K562 (cell line): ENCODE measurements around the gene KCNE1. TPM values are rescaled to one million over a fixed set of nuclear protein-coding genes. Genes with fewer than 3 reads are reported as not detected.

Source experiments
- ATAC-seq: fragments of 200-7000 bp; cut with Tn5 transposase; 3 replicates; pipeline ENCODE4 v1.9.1; 2020; ENCODE audit warnings: moderate library complexity
- BruUV-seq: library from RNA; stranded (reverse); fragments of 400-500 nt; replicated peaks from 2 replicates; lab custom pipeline; 2021; lab: Mats Ljungman, UMichigan
- CTCF ChIA-PET: fragments of 300-600 bp; formaldehyde crosslinking; extraction: SDS; loops from one replicate; lab custom pipeline; 2021; ENCODE audit warnings: low intra/inter-chr PET ratio; lab: Yijun Ruan, JAX
- POLR2A ChIA-PET: fragments of 300-600, 350-650 bp; sonication (Branson Sonifier 250); formaldehyde crosslinking; extraction: SDS; loops from one replicate; lab custom pipeline; 2021; ENCODE audit warnings: antibody characterized with exemption, inconsistent platforms; lab: Yijun Ruan, JAX
- DNase-seq, 4 experiments: peaks; one replicate each; pipeline versions ENCODE4 v3.0.0 to v3.0.0-alpha.2; 2011 to 2018; ENCODE audit warnings: low spot score in 3 of 4, mixed read lengths in 3 of 4; ENCODE audit errors: extremely low read depth in 1 of 4
- FAIRE-seq: peaks from 2 replicates; lab custom pipeline; 2011; peaks lifted over from hg19 to GRCh38; lab: Jason Lieb, UNC
- H2AFZ ChIP-seq: 2 replicates; pipeline ENCODE4 v1.6.0; 2011; ENCODE audit warnings: low read depth, low read length, control low read depth, inconsistent platforms
- H3K27ac ChIP-seq: fragments of 200-600 bp; 3 replicates; pipeline ENCODE4 v1.8.0; 2011; ENCODE audit warnings: low read depth, mild to moderate bottlenecking, control low read depth, inconsistent platforms, low read length, moderate library complexity, mixed read lengths; ENCODE audit errors: extremely low read depth
- H3K27me3 ChIP-seq, 2 experiments: fragments of 300-600 bp in 1 of 2; 2 replicates in 1 of 2; 3 replicates in 1 of 2; pipeline versions ENCODE4 v1.6.0 to v1.8.0; 2011; ENCODE audit warnings: inconsistent platforms in 2 of 2, low read length in 2 of 2, mild to moderate bottlenecking in 1 of 2, mixed read lengths in 1 of 2, moderate library complexity in 1 of 2; ENCODE audit not compliant: control insufficient read depth in 2 of 2, insufficient read depth in 2 of 2
- H3K36me3 ChIP-seq: fragments of 300-600 bp; 3 replicates; pipeline ENCODE4 v1.8.0; 2011; ENCODE audit warnings: mild to moderate bottlenecking, low read length, inconsistent platforms; ENCODE audit not compliant: control insufficient read depth, insufficient read depth
- H3K4me1 ChIP-seq, 2 experiments: fragments of 200-600 bp in 1 of 2; replicated peaks in 1 of 2; 2 replicates in 1 of 2; 3 replicates in 1 of 2; pipeline versions ENCODE4 v1.5.1 to v1.8.0; 2011; ENCODE audit warnings: inconsistent platforms in 2 of 2, low read length in 2 of 2, mild to moderate bottlenecking in 1 of 2, mixed read lengths in 1 of 2, moderate library complexity in 1 of 2; ENCODE audit not compliant: control insufficient read depth in 2 of 2, insufficient read depth in 2 of 2
- H3K4me2 ChIP-seq: 2 replicates; pipeline ENCODE4 v1.6.1; 2011; ENCODE audit warnings: low read length, control low read depth, inconsistent platforms, mixed read lengths; ENCODE audit not compliant: insufficient read depth
- H3K4me3 ChIP-seq: fragments of 200-600 bp; sonication (generic), shearing (Covaris generic); 2 replicates; pipeline ENCODE4 v1.5.1; 2016; ENCODE audit warnings: control low read depth, inconsistent platforms
- H3K79me2 ChIP-seq: fragments of 200-600 bp; 3 replicates; pipeline ENCODE4 v1.8.0; 2011; ENCODE audit warnings: low read length, inconsistent platforms; ENCODE audit not compliant: control insufficient read depth, insufficient read depth
- H3K9ac ChIP-seq, 2 experiments: 2 replicates each; pipeline versions ENCODE4 v1.6.0 to v1.6.1; 2011; ENCODE audit warnings: low read depth in 2 of 2, low read length in 2 of 2, control low read depth in 1 of 2, inconsistent platforms in 1 of 2, mild to moderate bottlenecking in 1 of 2, mixed read lengths in 1 of 2; ENCODE audit not compliant: insufficient read depth in 1 of 2
- H3K9me1 ChIP-seq: one replicate; pipeline ENCODE4 v1.6.0; 2011; ENCODE audit warnings: inconsistent platforms, mild to moderate bottlenecking, low read length, moderate library complexity; ENCODE audit not compliant: control insufficient read depth, insufficient read depth
- H3K9me3 ChIP-seq: replicated peaks from 2 replicates; pipeline ENCODE4 v1.5.1; 2011; ENCODE audit warnings: low read depth, low read length, inconsistent platforms; ENCODE audit not compliant: control insufficient read depth, insufficient read depth
- H4K20me1 ChIP-seq: replicated peaks from 2 replicates; pipeline ENCODE4 v1.6.1; 2011; ENCODE audit warnings: low read length, inconsistent platforms, mixed read lengths; ENCODE audit not compliant: control insufficient read depth, insufficient read depth
- ASH1L ChIP-seq: fragments of 450-650 bp; IDR thresholded peaks from 2 replicates; pipeline ENCODE4 v1.6.1; 2018; ENCODE audit warnings: borderline replicate concordance, mild to moderate bottlenecking, low read depth; ENCODE audit not compliant: partially characterized antibody
- FOXK2 ChIP-seq, 2 experiments: fragments of 450-650 bp; IDR thresholded peaks in 1 of 2; conservative IDR thresholded peaks in 1 of 2; 2 replicates each; pipeline ENCODE4 v1.6.1; 2016; ENCODE audit warnings: low read depth in 2 of 2, mild to moderate bottlenecking in 1 of 2
- KDM2B ChIP-seq: fragments of 250-450 bp; sonication (Bioruptor Pico); IDR thresholded peaks from 2 replicates; pipeline ENCODE4 v1.8.0; 2021; ENCODE audit warnings: mild to moderate bottlenecking, moderate library complexity
- KLF13 ChIP-seq: fragments of 450-650 bp; IDR thresholded peaks from 2 replicates; pipeline ENCODE4 v1.6.1; 2016; ENCODE audit warnings: missing genetic modification characterization, low read depth, mild to moderate bottlenecking, missing compliant biosample characterization, moderate library complexity, borderline replicate concordance
- MTA2 ChIP-seq: fragments of 450-650 bp; IDR thresholded peaks from 2 replicates; pipeline ENCODE4 v1.6.1; 2016; ENCODE audit warnings: low read depth
- POLR3A ChIP-seq: IDR thresholded peaks from 2 replicates; pipeline ENCODE4 v1.6.1; 2011; ENCODE audit warnings: borderline replicate concordance, mild to moderate bottlenecking, moderate library complexity; ENCODE audit not compliant: insufficient read length, insufficient read depth; ENCODE audit errors: extremely low read depth
- SMARCC2 ChIP-seq: fragments of 450-650 bp; IDR thresholded peaks from 2 replicates; pipeline ENCODE4 v1.6.1; 2017; ENCODE audit warnings: antibody characterized with exemption, moderate library complexity, mild to moderate bottlenecking, low read depth
- TOE1 ChIP-seq, 2 experiments: fragments of 450-650 bp in 1 of 2; sonication (generic) in 1 of 2; formaldehyde crosslinking in 1 of 2; IDR thresholded peaks; 2 replicates each; pipeline versions ENCODE4 v1.7.1 to v1.8.0; 2016 to 2022; ENCODE audit warnings: borderline replicate concordance in 2 of 2, mild to moderate bottlenecking in 2 of 2, antibody characterized with exemption in 1 of 2, inconsistent platforms in 1 of 2, low read depth in 1 of 2, missing genetic modification reagents in 1 of 2, moderate library complexity in 1 of 2
- ZC3H8 ChIP-seq: fragments of 450-650 bp; IDR thresholded peaks from 2 replicates; pipeline ENCODE4 v1.6.1; 2017
- ZNF431 ChIP-seq: sonication (generic); formaldehyde crosslinking; IDR thresholded peaks from 2 replicates; pipeline ENCODE4 v1.8.0; 2022; ENCODE audit warnings: mild to moderate bottlenecking, missing genetic modification reagents
- ZNF766 ChIP-seq: fragments of 200-800 bp; sonication (Bioruptor generic); conservative IDR thresholded peaks from 2 replicates; pipeline ENCODE4 v1.6.1; 2016; ENCODE audit warnings: missing genetic modification characterization, missing compliant biosample characterization
- ZSCAN32 ChIP-seq: fragments of 450-650 bp; formaldehyde crosslinking; IDR thresholded peaks from 2 replicates; pipeline ENCODE4 v1.4.0; 2020; ENCODE audit warnings: mild to moderate bottlenecking, moderate library complexity
- WGBS: fragments of 100-300 bp; shearing (Covaris generic); methylation state at CpG from one replicate; pipeline ENCODE4 v1.1.6; 2016; ENCODE audit warnings: low coverage, mixed read lengths; ENCODE audit not compliant: insufficient coverage; ENCODE audit errors: missing lambda C conversion rate; 5-methylcytosine and 5-hydroxymethylcytosine counted together
- in situ Hi-C: fragments of 300-500 bp; cut with MboI; formaldehyde crosslinking; loops from 4 replicates; pipeline ENCODE4 v1.15.0; 2018; ENCODE audit warnings: inconsistent platforms, mixed read lengths
- intact Hi-C: fragments of 100-400 bp; cut with micrococcal nuclease; formaldehyde crosslinking; loops from 2 replicates; pipeline ENCODE4 v1.14.2; 2022
- polyA plus RNA-seq, 8 experiments: library from polyadenylated mRNA; depleted of rRNA in 4 of 8; stranded (reverse) in 5 of 8; unstranded in 3 of 8; fragments of >200 nt; fragmentation: Nextera tagmentation in 2 of 8; fragmentation: Illumina TruSeq in 1 of 8; extraction: Ambion mirVana in 2 of 8; extraction: Trizol in 1 of 8; gene quantifications; 2 replicates each; pipeline versions ENCODE4 v1.2.1 to v1.2.3, GENCODE V29; 2011 to 2014; ENCODE audit warnings: inconsistent platforms in 1 of 8, missing spikeins in 1 of 8
- total RNA-seq, 7 experiments: library from RNA; depleted of rRNA in 6 of 7; stranded (reverse); fragments of >200 nt in 6 of 7; fragmentation: Illumina TruSeq in 2 of 7; extraction: Trizol in 2 of 7; gene quantifications; 2 replicates each; pipeline versions ENCODE4 v1.2.1 to v1.2.3, GENCODE V29; 2011 to 2021; ENCODE audit warnings: low replicate concordance in 1 of 7
- TF ChIP-seq, protein P1 (sequence below): fragments of 250-450 bp; sonication (Bioruptor Pico); IDR thresholded peaks from 2 replicates; pipeline ENCODE4 v1.5.0; 2021; ENCODE audit warnings: mild to moderate bottlenecking, borderline replicate concordance
- TF ChIP-seq, protein P2 (sequence below): fragments of 450-650 bp; IDR thresholded peaks from 2 replicates; pipeline ENCODE4 v1.6.1; 2016; ENCODE audit warnings: mild to moderate bottlenecking

KCNE1 gene
- total and polyA plus RNA-seq, 9 of the 15 experiments (the other 6 are each of a cell fraction or from before 2014, with no cell fraction given): 0.05 to 0.22 (median 0.11) TPM; not detected in 3

GRCh38 chr21:34523019-34523555 is 11.1 kb upstream of the KCNE1 start (continued):
- TF ChIP-seq, protein P1, sequence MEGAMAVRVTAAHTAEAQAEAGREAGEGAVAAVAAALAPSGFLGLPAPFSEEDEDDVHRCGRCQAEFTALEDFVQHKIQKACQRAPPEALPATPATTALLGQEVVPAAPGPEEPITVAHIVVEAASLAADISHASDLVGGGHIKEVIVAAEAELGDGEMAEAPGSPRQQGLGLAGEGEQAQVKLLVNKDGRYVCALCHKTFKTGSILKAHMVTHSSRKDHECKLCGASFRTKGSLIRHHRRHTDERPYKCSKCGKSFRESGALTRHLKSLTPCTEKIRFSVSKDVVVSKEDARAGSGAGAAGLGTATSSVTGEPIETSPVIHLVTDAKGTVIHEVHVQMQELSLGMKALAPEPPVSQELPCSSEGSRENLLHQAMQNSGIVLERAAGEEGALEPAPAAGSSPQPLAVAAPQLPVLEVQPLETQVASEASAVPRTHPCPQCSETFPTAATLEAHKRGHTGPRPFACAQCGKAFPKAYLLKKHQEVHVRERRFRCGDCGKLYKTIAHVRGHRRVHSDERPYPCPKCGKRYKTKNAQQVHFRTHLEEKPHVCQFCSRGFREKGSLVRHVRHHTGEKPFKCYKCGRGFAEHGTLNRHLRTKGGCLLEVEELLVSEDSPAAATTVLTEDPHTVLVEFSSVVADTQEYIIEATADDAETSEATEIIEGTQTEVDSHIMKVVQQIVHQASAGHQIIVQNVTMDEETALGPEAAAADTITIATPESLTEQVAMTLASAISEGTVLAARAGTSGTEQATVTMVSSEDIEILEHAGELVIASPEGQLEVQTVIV (CRISPR knock-in tag): no peak

DNA sequence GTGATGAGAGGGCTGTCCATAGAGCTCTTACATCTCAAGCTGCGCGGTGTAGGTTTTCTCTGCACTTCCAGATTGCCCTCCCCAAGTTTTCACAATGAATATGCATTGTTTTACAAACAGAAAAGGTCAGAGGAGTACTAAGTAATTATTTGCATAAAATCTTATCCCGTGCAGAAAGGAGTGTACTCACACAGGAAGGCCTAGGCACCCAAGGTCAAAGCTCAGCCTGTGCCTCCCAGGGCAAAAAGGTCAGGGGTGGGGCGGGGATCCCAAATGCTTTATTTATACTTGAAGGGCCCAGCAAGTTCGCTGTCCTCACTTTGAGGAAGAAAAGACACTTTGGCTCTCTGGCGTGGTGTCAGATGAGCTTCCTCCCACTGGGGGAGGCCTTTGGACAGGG is 10.3 kb upstream of the KCNE1 start:
- TF ChIP-seq ZNF766 (CRISPR knock-in tag) (no peak), FOXK2 (conservative IDR thresholded peaks at IDR 0.05 in 1 of 2, IDR thresholded peaks at IDR 0.05 in 1 of 2; ENCODE audit: low read depth in 2 of 2) (no peak), KLF13 (tag) (no peak), ASH1L (no peak), KDM2B (no peak), POLR3A (no peak), MTA2 (no peak), ZNF431 (no peak), TOE1 (IDR thresholded peaks at IDR 0.05; ENCODE audit: borderline replicate concordance) (no peak), TOE1 (CRISPR knock-in tag; IDR thresholded peaks at IDR 0.05; ENCODE audit: borderline replicate concordance, low read depth) (no peak), SMARCC2 (no peak), ZC3H8 (no peak), ZSCAN32 (CRISPR knock-in tag) (no peak)
- TF ChIP-seq, protein P2, sequence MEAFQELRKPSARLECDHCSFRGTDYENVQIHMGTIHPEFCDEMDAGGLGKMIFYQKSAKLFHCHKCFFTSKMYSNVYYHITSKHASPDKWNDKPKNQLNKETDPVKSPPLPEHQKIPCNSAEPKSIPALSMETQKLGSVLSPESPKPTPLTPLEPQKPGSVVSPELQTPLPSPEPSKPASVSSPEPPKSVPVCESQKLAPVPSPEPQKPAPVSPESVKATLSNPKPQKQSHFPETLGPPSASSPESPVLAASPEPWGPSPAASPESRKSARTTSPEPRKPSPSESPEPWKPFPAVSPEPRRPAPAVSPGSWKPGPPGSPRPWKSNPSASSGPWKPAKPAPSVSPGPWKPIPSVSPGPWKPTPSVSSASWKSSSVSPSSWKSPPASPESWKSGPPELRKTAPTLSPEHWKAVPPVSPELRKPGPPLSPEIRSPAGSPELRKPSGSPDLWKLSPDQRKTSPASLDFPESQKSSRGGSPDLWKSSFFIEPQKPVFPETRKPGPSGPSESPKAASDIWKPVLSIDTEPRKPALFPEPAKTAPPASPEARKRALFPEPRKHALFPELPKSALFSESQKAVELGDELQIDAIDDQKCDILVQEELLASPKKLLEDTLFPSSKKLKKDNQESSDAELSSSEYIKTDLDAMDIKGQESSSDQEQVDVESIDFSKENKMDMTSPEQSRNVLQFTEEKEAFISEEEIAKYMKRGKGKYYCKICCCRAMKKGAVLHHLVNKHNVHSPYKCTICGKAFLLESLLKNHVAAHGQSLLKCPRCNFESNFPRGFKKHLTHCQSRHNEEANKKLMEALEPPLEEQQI: no peak
- CTCF ChIA-PET: no interaction called here
- H3K27me3 ChIP-seq: peaks cover 0 to 7% of the 10 kb centered on the region in 2 experiments; a peak in 2 of 5 replicates
- H3K4me3 ChIP-seq: no peak overlapping the region
- no TSS peak for BruUV-seq
- no peaks in the 10 kb centered on the region for H3K9me1 ChIP-seq
- no peak overlapping the region for H3K4me2 ChIP-seq
- no peak overlapping the region for H3K9ac ChIP-seq
- H2AFZ ChIP-seq: no peak overlapping the region
- 57% methylated on average over 6 of the region's 6 CpGs for WGBS
- no peaks in the 10 kb centered on the region for H3K9me3 ChIP-seq
- POLR2A ChIA-PET: interaction anchor here (0.7 to 2.2 kb wide), 2 partner anchors 15 to 53 kb away, joined by 3 to 6 read pairs; no protein-coding TSS in a partner anchor
- intact Hi-C loops (no loop called here), in situ Hi-C loops (no loop called here)
- peaks cover 0 to 5% of the 10 kb centered on the region in 2 experiments; a peak in 2 of 5 replicates for H3K4me1 ChIP-seq
- ATAC-seq (no peak), FAIRE-seq (no peak), DNase-seq (no peak)
- no peaks in the 10 kb centered on the region for H3K36me3 ChIP-seq
- H3K27ac ChIP-seq: no peak overlapping the region
- H4K20me1 ChIP-seq: no peaks in the 10 kb centered on the region
- H3K79me2 ChIP-seq: no peaks in the 10 kb centered on the region
